Cardiac fibroblast (primary cell): ENCODE results near the gene PARP8.

Source experiments
- DNase-seq, 2 donors: peaks; one replicate each; pipeline versions ENCODE4 v3.0.0 to v3.0.0-alpha.2; 2010; ENCODE audit warnings: low read depth in 2 of 2
- H3K4me3 ChIP-seq, 2 donors: replicated peaks in 1 of 2; 1 replicate in 1 of 2; 2 replicates in 1 of 2; pipeline ENCODE4 v1.5.1; 2011; ENCODE audit warnings: low read depth in 2 of 2, low read length in 2 of 2, mild to moderate bottlenecking in 2 of 2, moderate library complexity in 1 of 2
- CTCF ChIP-seq: IDR thresholded peaks from one replicate; pipeline ENCODE4 v1.5.1; 2011; ENCODE audit warnings: low read depth, mild to moderate bottlenecking, low read length, inconsistent platforms

Gene PARP8

GRCh38 chr5:50733741-50734140 is 67.3 kb downstream of the PARP8 start:
- no peak for TF ChIP-seq CTCF
- DNase-seq = no peak
- no peak overlapping the region for H3K4me3 ChIP-seq

- TF ChIP-seq CTCF = no peak
- no peak overlapping the region for H3K4me3 ChIP-seq
- no peak for DNase-seq
These were observed 72.4 kb downstream of the PARP8 start for GRCh38 chr5:50738864-50739263.

GRCh38 chr5:50740832-50741231 is 74.4 kb downstream of the PARP8 start:
- no peak for DNase-seq
- no peak for TF ChIP-seq CTCF
- no peak overlapping the region for H3K4me3 ChIP-seq

GRCh38 chr5:50744776-50745175 is 78.3 kb downstream of the PARP8 start:
- TF ChIP-seq CTCF = no peak
- peak overlapping the region in 1 of 2 donors; percentile 37 for H3K4me3 ChIP-seq
- DNase-seq = peak; percentile 4 to 62

- DNase-seq = no peak
- peak overlapping the region in 1 of 2 donors; percentile 37 for H3K4me3 ChIP-seq
- TF ChIP-seq CTCF = no peak
These were observed 78.9 kb downstream of the PARP8 start for GRCh38 chr5:50745221-50745910.

GRCh38 chr5:50749181-50749580 is 82.7 kb downstream of the PARP8 start:
- no peak for DNase-seq
- no peak overlapping the region for H3K4me3 ChIP-seq
- no peak for TF ChIP-seq CTCF

GRCh38 chr5:50749873-50750272 is 83.4 kb downstream of the PARP8 start:
- no peak overlapping the region for H3K4me3 ChIP-seq
- DNase-seq = no peak
- no peak for TF ChIP-seq CTCF
